ENCODE measurements around the gene CUBN.

DNA sequence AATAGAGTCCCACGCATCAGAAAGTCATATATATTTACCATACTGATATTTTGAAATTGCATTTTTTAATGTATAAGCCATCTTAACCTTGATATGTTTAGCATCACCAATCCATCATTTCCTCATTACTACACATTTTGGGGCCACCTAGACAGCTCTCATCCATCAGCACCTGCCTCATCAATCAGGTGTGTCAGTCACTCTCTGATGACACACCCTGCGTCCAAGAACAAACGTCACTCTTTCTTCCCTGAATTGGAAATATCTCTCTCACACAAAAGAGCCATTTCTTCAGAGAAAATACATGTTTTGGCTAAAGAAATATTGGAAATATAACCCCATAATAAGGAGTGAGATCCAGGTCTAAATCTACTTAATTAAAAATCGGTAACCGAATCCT is 273.5 kb downstream of the CUBN start:
- TF ChIP-seq, protein P1, sequence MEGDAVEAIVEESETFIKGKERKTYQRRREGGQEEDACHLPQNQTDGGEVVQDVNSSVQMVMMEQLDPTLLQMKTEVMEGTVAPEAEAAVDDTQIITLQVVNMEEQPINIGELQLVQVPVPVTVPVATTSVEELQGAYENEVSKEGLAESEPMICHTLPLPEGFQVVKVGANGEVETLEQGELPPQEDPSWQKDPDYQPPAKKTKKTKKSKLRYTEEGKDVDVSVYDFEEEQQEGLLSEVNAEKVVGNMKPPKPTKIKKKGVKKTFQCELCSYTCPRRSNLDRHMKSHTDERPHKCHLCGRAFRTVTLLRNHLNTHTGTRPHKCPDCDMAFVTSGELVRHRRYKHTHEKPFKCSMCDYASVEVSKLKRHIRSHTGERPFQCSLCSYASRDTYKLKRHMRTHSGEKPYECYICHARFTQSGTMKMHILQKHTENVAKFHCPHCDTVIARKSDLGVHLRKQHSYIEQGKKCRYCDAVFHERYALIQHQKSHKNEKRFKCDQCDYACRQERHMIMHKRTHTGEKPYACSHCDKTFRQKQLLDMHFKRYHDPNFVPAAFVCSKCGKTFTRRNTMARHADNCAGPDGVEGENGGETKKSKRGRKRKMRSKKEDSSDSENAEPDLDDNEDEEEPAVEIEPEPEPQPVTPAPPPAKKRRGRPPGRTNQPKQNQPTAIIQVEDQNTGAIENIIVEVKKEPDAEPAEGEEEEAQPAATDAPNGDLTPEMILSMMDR (IDR thresholded peaks at IDR 0.05): no peak
- TF ChIP-seq POLR2A (IDR thresholded peaks at IDR 0.05): no peak
- no peak for TF ChIP-seq POLR2AphosphoS5 (IDR thresholded peaks at IDR 0.05)
- TF ChIP-seq EP300 (IDR thresholded peaks at IDR 0.05): no peak
